ENCODE data around the gene INPP5A. TPM values are rescaled to one million over a fixed set of nuclear protein-coding genes. Genes with fewer than 3 reads are reported as not detected.

The INPP5A gene
- total RNA-seq, 6 donors from 2014 or later = 28.6 to 81.7 (median 44.8) TPM

DNA sequence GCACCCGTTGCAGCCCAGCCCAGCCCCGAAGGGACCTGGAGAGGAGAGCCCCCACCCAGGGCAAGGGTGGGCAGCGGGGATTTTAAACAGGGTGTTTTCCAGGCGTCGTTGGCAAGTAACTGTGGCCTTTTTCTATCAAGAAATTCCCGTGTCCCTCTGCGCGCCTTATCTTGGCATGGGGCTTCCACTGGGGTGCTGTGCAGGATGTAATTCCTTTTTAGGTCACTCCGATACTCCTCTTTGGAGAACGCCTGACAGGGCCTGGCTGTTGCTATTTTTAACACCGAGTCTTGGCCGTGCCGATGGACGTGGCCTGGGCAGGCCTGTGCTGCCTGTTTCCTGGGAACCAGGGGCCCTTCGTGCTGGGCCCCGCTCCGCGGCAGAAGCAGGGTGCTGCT lies 93.8 kb downstream of the INPP5A start:
- Histone ChIP-seq H3K4me3 (no peak overlapping the region), H3K27ac (peak overlapping the region; percentile 60 to 79 (median 72)), H3K36me3 (no peaks in the 10 kb centered on the region), H3K4me1 (peaks cover 43 to 69% (median 66%) of the 10 kb centered on the region in 4 donors), H3K27me3 (no peaks in the 10 kb centered on the region), H3K9me3 (no peaks in the 10 kb centered on the region)
- WGBS, 2 donors = 59 to 79% methylated on average over 17 to 18 of the region's 18 CpGs
- DNase-seq (peak in 1 of 2 donors; percentile 79), ATAC-seq (ENCODE audit: low FRiP score in 2 of 2) (peak; percentile 61 to 68)
- TF ChIP-seq POLR2A (IDR thresholded peaks at IDR 0.05) (no peak), POLR2AphosphoS5 (IDR thresholded peaks at IDR 0.05) (no peak), EP300 (IDR thresholded peaks at IDR 0.05) (no peak)
- TF ChIP-seq, protein P1, sequence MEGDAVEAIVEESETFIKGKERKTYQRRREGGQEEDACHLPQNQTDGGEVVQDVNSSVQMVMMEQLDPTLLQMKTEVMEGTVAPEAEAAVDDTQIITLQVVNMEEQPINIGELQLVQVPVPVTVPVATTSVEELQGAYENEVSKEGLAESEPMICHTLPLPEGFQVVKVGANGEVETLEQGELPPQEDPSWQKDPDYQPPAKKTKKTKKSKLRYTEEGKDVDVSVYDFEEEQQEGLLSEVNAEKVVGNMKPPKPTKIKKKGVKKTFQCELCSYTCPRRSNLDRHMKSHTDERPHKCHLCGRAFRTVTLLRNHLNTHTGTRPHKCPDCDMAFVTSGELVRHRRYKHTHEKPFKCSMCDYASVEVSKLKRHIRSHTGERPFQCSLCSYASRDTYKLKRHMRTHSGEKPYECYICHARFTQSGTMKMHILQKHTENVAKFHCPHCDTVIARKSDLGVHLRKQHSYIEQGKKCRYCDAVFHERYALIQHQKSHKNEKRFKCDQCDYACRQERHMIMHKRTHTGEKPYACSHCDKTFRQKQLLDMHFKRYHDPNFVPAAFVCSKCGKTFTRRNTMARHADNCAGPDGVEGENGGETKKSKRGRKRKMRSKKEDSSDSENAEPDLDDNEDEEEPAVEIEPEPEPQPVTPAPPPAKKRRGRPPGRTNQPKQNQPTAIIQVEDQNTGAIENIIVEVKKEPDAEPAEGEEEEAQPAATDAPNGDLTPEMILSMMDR (IDR thresholded peaks at IDR 0.05) = no peak

DNA sequence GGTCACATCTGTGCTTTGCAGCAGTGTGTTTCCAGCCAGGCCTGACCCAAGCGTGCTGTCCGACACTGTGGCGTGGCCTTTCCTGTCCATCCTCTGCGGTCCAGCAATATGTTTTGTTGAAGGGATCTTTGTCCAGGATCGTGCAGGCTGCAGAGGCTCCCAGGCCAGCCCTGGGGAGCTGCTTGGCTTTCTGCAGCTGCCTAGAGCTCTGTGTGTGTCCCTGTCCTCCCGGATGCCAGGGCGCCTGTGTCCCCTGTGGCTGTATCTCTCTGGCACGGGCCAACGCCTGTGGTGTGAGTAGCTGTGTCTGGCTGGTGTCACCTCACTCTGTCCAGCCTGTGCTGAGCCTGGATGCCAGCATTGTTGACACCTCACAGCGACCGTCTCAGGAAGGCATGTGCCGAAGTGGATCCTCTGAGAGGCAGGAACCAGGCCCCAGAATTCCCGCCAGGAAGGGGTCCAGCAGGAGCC lies 94.5 kb downstream of the INPP5A start:
- Histone ChIP-seq H3K4me3 (no peak overlapping the region), H3K27ac (peak overlapping the region; percentile 60 to 79 (median 70)), H3K4me1 (peaks cover 43 to 68% (median 63%) of the 10 kb centered on the region in 4 donors), H3K9me3 (no peaks in the 10 kb centered on the region), H3K27me3 (no peaks in the 10 kb centered on the region), H3K36me3 (no peaks in the 10 kb centered on the region)
- DNase-seq = no peak
- TF ChIP-seq POLR2A (IDR thresholded peaks at IDR 0.05) = no peak
- TF ChIP-seq POLR2AphosphoS5 (IDR thresholded peaks at IDR 0.05) = peak in 1 of 2 donors; percentile 5
- TF ChIP-seq, protein P1 (IDR thresholded peaks at IDR 0.05) = no peak
- no peak for TF ChIP-seq EP300 (IDR thresholded peaks at IDR 0.05)
- 54 to 59% methylated on average over 8 to 13 of the region's 13 CpGs for WGBS, 2 donors
- ATAC-seq (ENCODE audit: low FRiP score in 2 of 2) = no peak

- ATAC-seq (ENCODE audit: low FRiP score in 2 of 2) (no peak), DNase-seq (peak in 1 of 2 donors; percentile 15)
- TF ChIP-seq POLR2A (IDR thresholded peaks at IDR 0.05) (no peak), POLR2AphosphoS5 (IDR thresholded peaks at IDR 0.05) (no peak), EP300 (IDR thresholded peaks at IDR 0.05) (no peak)
- TF ChIP-seq, protein P1 (IDR thresholded peaks at IDR 0.05) = no peak
- Histone ChIP-seq H3K27me3 (no peaks in the 10 kb centered on the region), H3K4me1 (peaks cover 49 to 69% (median 63%) of the 10 kb centered on the region in 4 donors), H3K9me3 (no peaks in the 10 kb centered on the region), H3K36me3 (no peaks in the 10 kb centered on the region), H3K27ac (peak overlapping the region; percentile 35 to 79 (median 70)), H3K4me3 (no peak overlapping the region)
- 83 to 87% methylated on average over 18 to 19 of the region's 19 CpGs for WGBS, 2 donors
Observed at GRCh38 chr10:132632851-132633684, 95.5 kb downstream of the INPP5A start.

DNA sequence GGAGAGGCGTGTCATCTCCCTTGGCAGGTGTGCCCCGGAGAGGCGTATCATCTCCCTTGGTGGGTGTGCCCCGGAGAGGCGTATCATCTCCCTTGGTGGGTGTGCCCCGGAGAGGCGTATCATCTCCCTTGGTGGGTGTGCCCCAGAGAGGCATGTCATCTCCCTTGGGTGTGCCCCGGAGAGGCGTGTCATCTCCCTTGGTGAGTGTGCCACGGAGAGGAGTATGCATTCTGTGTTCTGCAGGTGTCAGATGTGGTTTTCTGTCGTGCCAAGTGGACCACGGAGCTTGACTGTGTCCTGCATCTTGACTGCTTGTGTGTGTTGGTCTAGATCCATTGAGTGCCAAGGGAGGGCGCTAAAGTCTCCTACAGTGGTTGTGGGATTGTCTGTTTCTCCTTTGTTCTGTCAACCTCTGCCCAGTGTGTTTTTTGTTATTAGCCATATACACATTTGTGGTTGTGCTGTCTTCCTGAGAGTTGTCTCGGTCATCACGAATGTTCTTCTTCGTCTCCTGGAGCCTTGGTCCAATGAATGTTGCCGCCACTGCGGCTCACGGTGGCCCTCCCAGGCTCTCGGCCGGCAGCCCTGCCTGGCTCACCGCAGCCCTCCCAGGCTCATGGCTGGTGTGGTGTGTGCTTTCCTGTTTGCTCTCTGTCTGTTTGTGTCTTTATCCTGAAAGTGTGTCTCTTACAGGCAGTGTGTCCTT lies 96.8 kb downstream of the INPP5A start:
- H3K9me3 ChIP-seq = no peaks in the 10 kb centered on the region
- peaks cover 36 to 60% (median 53%) of the 10 kb centered on the region in 4 donors for H3K4me1 ChIP-seq
- no peaks in the 10 kb centered on the region for H3K36me3 ChIP-seq
- H3K27ac ChIP-seq = peak overlapping the region in 1 of 4 donors; percentile 43
- 84 to 88% methylated on average over 20 to 21 of the region's 22 CpGs for WGBS, 2 donors
- DNase-seq (peak in 1 of 2 donors; percentile 15), ATAC-seq (ENCODE audit: low FRiP score in 2 of 2) (no peak)
- H3K4me3 ChIP-seq = no peak overlapping the region
- no peaks in the 10 kb centered on the region for H3K27me3 ChIP-seq
- TF ChIP-seq, protein P1 (IDR thresholded peaks at IDR 0.05) = no peak
- TF ChIP-seq POLR2A (IDR thresholded peaks at IDR 0.05) (no peak), EP300 (IDR thresholded peaks at IDR 0.05) (no peak), POLR2AphosphoS5 (IDR thresholded peaks at IDR 0.05) (no peak)

Measured in upper lobe of left lung (tissue), 6 donors.